Spleen (tissue), 11 donors: ENCODE measurements around the gene NPAS2. TPM values are rescaled to one million over a fixed set of nuclear protein-coding genes. Genes with fewer than 3 reads are reported as not detected.

Source experiments
- DNase-seq: peaks from one replicate; pipeline ENCODE4 v3.0.0-alpha.2; 2020
- H3K27ac ChIP-seq, 8 donors: fragments of 200-600 bp; sonication (generic) in 7 of 8; 1 replicate in 4 of 8; 2 replicates in 4 of 8; pipeline versions ENCODE4 v1.5.0 to v1.8.0; 2016 to 2021; ENCODE audit warnings: inconsistent platforms in 4 of 8, mild to moderate bottlenecking in 4 of 8, moderate library complexity in 1 of 8
- H3K27me3 ChIP-seq, 7 donors: fragments of 200-600 bp; sonication (generic) in 6 of 7; replicated peaks in 1 of 7; 1 replicate in 4 of 7; 2 replicates in 3 of 7; pipeline versions ENCODE4 v1.5.0 to v1.8.0; 2016 to 2021; ENCODE audit warnings: inconsistent platforms in 3 of 7, mild to moderate bottlenecking in 1 of 7
- H3K36me3 ChIP-seq, 6 donors: fragments of 200-600 bp; sonication (generic) in 5 of 6; 1 replicate in 4 of 6; 2 replicates in 2 of 6; pipeline versions ENCODE4 v1.5.0 to v1.8.0; 2016 to 2021; ENCODE audit warnings: inconsistent platforms in 2 of 6
- H3K4me1 ChIP-seq, 6 donors: fragments of 200-600 bp; sonication (generic) in 5 of 6; 1 replicate in 3 of 6; 2 replicates in 3 of 6; pipeline versions ENCODE4 v1.5.0 to v1.8.0; 2016 to 2021; ENCODE audit warnings: inconsistent platforms in 3 of 6
- H3K4me3 ChIP-seq, 8 donors: fragments of 200-600 bp; sonication (generic) in 7 of 8; 1 replicate in 4 of 8; 2 replicates in 4 of 8; pipeline versions ENCODE4 v1.5.0 to v1.8.0; 2016 to 2021; ENCODE audit warnings: inconsistent platforms in 4 of 8, mild to moderate bottlenecking in 4 of 8, moderate library complexity in 2 of 8
- H3K9me3 ChIP-seq, 8 donors: fragments of 200-600 bp; sonication (generic) in 7 of 8; 1 replicate in 4 of 8; 2 replicates in 4 of 8; pipeline versions ENCODE4 v1.5.0 to v1.8.0; 2016 to 2021; ENCODE audit warnings: inconsistent platforms in 4 of 8
- CTCF ChIP-seq, 11 experiments: fragments of 200-600 bp in 7 of 11; fragments of 450-650 bp in 4 of 11; sonication (generic) in 4 of 11; IDR thresholded peaks in 8 of 11; conservative IDR thresholded peaks in 3 of 11; 1 replicate in 7 of 11; 2 replicates in 4 of 11; pipeline versions ENCODE4 v1.4.0 to v1.8.0; 2016 to 2021; ENCODE audit warnings: antibody characterized with exemption in 11 of 11, inconsistent platforms in 4 of 11, mild to moderate bottlenecking in 1 of 11
- POLR2A ChIP-seq, 3 donors: fragments of 450-650 bp; IDR thresholded peaks; one replicate each; pipeline ENCODE4 v1.5.1; 2017; ENCODE audit warnings: antibody characterized with exemption in 3 of 3, mild to moderate bottlenecking in 1 of 3
- POLR2AphosphoS5 ChIP-seq, 3 donors: sonication (generic); formaldehyde crosslinking; IDR thresholded peaks; one replicate each; pipeline ENCODE4 v1.5.1; 2017; ENCODE audit warnings: antibody characterized with exemption in 3 of 3
- WGBS, 5 donors: extraction: QIAGEN DNeasy Blood & Tissue Kit in 3 of 5; methylation state at CpG; one replicate each; pipeline versions ENCODE4 v1.1.5 to v1.1.7; 2013 to 2018; 5-methylcytosine and 5-hydroxymethylcytosine counted together
- intact Hi-C: fragments of 100-400 bp; cut with DNase I; formaldehyde crosslinking; loops from one replicate; pipeline ENCODE4 v1.15.0; 2023; ENCODE audit warnings: low total_unique reads
- polyA plus RNA-seq, 3 donors: library from polyadenylated mRNA; stranded (reverse); fragments of 200-250 nt; gene quantifications; one replicate each; pipeline ENCODE4 v1.2.1, GENCODE V29; 2013
- total RNA-seq, 7 donors: library from RNA; depleted of rRNA in 3 of 7; stranded (reverse); fragments of >200 nt in 3 of 7; fragmentation: NEBNext Ultra II Directional in 4 of 7; extraction: Animal tissue kit (Norgen Biotek cat#: 25700) in 4 of 7; gene quantifications; one replicate each; pipeline versions ENCODE4 v1.1.0 to v1.2.1, GENCODE V29; 2016 to 2021
- donor health status: healthy with polysubstance abuse.
- donor health status: DM: no; HTN: no; CAD: no; lungs with moderate emphysema.
- donor health status: DM: no; HTN: no; CAD: no.
- donor health status: Bipolar disorder and iron deficiency.
- donor health status: healthy.
- donor health status: DM: no; HTN: no; CAD: no.
- donor health status: DM: yes; HTN: yes; CAD: no.

NPAS2 gene
- total and polyA plus RNA-seq, 10 donors, result 2.4 to 24.1 (median 8.4) TPM

GRCh38 chr2:100852447-100852846 is 32.5 kb downstream of the NPAS2 start:
- Histone ChIP-seq H3K27ac (no peak overlapping the region), H3K4me3 (no peak overlapping the region), H3K9me3 (no peaks in the 10 kb centered on the region), H3K4me1 (peaks cover 0 to 13% (median 0%) of the 10 kb centered on the region in 6 donors), H3K27me3 (peaks cover 0 to 3% (median 0%) of the 10 kb centered on the region in 7 donors), H3K36me3 (no peaks in the 10 kb centered on the region)
- 81 to 93% (median 92%) methylated on average over 4 of the region's 4 CpGs for WGBS, 5 donors
- intact Hi-C loops, result no loop called here
- DNase-seq, result no peak
- no peak for TF ChIP-seq CTCF (IDR thresholded peaks at IDR 0.05 in 8 of 11, conservative IDR thresholded peaks at IDR 0.05 in 3 of 11)

- TF ChIP-seq CTCF (IDR thresholded peaks at IDR 0.05 in 8 of 11, conservative IDR thresholded peaks at IDR 0.05 in 3 of 11) (no peak), POLR2A (IDR thresholded peaks at IDR 0.05) (no peak), POLR2AphosphoS5 (IDR thresholded peaks at IDR 0.05) (no peak)
- H3K4me3 ChIP-seq, result no peak overlapping the region
- DNase-seq, result no peak
- peaks cover 0 to 13% (median 0%) of the 10 kb centered on the region in 6 donors for H3K4me1 ChIP-seq
- no peaks in the 10 kb centered on the region for H3K36me3 ChIP-seq
- H3K9me3 ChIP-seq, result no peaks in the 10 kb centered on the region
- 83 to 89% (median 84%) methylated on average over 14 of the region's 14 CpGs for WGBS, 5 donors
- intact Hi-C loops, result no loop called here
- no peak overlapping the region for H3K27ac ChIP-seq
- H3K27me3 ChIP-seq, result peaks cover 0 to 3% (median 0%) of the 10 kb centered on the region in 7 donors
Measured at GRCh38 chr2:100852999-100853908, 33.3 kb downstream of the NPAS2 start.

GRCh38 chr2:100853909-100854810 is 34.2 kb downstream of the NPAS2 start:
- Histone ChIP-seq H3K9me3 (no peaks in the 10 kb centered on the region), H3K27me3 (no peaks in the 10 kb centered on the region), H3K36me3 (no peaks in the 10 kb centered on the region), H3K4me1 (peaks cover 0 to 13% (median 0%) of the 10 kb centered on the region in 6 donors), H3K4me3 (no peak overlapping the region), H3K27ac (no peak overlapping the region)
- no peak for DNase-seq
- TF ChIP-seq POLR2A (IDR thresholded peaks at IDR 0.05) (no peak), CTCF (IDR thresholded peaks at IDR 0.05 in 8 of 11, conservative IDR thresholded peaks at IDR 0.05 in 3 of 11) (no peak), POLR2AphosphoS5 (IDR thresholded peaks at IDR 0.05) (no peak)
- 65 to 77% (median 73%) methylated on average over 10 of the region's 10 CpGs for WGBS, 5 donors
- intact Hi-C loops, result no loop called here
